ENCODE measurements around the gene MRFAP1.
"Not testable (repeated sequence)": the region's sequence is repeated elsewhere in the genome, so short reads cannot be mapped to it uniquely, and the experiment has no call there.

Gene MRFAP1

GRCh38 chr4:6641164-6641970 lies 882 bp downstream of the MRFAP1 start:
- peak; percentile 40 to 51 for DNase-seq

- DNase-seq, result no peak
These were observed 1.5 kb downstream of the MRFAP1 start for GRCh38 chr4:6641971-6642320.

- no peak for DNase-seq
These were observed 2.8 kb downstream of the MRFAP1 start for GRCh38 chr4:6643141-6643847.

DNA sequence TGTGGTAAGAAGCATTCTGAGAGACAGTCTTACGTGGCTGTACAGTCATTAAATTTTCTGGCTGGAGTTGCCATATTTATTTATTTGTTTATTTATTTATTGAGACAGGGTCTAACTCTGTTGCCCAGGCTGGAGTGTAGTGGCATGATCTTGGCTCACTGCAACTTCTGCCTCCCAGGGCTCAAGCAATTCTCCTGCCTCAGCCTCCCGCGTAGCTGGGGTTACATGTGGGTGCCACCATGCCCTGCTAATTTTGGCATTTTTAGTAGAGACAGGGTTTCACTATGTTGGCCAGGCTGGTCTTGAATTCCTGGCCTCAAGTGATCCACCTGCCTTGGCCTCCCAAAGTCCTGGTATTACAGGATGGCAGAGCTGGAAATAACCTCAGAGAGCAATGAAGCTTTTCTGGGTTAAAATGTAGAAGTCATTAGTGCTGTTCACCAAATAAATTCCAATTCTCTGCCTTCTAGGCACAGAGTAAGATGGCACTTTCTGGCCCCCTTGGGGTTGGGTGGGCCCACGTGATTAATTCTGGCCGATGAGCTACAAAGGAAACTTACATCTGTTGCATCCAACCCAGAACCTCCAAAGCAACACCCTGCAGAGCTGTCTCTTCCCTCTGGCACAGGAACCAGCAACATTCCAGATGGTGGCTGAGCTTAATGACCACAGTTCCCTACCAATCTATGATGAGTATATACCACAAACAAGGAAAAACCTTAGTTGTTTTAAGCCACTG lies 4.5 kb downstream of the MRFAP1 start:
- no peak for DNase-seq

DNA sequence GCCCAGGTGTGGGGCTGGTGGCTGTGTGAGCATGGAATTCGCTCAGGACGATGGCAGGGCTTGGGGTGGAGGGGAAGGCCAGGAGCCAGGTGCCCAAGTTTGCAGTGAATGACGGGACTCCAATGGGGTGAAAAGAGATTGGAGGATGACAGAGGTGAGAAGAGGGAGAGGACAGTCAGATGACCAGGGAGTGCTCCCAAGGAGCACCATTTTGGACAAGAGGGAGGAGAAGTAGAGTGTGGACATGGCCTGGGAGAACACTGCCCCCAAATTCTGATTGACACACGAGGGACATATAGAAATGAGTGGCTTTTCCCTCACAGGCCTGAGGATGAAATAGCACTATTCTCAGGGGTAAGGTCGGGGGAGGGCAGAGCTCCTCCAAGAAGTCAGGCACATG lies 6.7 kb downstream of the MRFAP1 start:
- DNase-seq, result no peak

DNA sequence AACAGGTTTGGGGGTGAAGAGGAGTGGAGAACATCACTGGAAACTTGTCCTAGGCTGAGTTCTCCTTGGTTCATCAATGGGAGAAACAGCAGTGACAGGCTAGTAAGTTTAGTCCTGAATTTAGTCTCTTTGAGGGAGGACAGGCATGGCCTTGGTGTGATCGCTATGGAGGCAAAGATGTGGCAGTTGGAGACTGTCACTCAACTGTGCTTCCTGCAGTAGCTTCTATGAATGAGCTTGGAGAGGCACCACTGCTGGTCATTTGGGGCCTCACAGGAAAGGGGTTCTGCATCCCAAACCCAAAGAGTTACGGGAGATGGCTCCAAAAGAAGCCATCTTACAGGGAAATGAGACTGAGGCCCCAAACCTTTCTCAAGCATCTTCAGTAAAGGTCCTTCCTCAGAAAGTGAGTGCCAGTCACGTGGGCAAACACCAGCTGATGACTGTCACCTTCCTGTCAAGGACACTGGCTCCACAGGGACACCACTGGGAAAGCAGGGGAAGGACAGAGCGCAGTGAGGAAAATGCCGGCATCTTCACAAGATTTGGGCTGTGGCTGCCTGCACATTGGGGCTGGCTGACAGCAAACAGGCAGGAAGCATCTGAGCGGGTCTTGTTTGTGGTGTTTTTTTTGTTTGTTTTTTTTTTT lies 7.2 kb downstream of the MRFAP1 start:
- no peak for DNase-seq

DNA sequence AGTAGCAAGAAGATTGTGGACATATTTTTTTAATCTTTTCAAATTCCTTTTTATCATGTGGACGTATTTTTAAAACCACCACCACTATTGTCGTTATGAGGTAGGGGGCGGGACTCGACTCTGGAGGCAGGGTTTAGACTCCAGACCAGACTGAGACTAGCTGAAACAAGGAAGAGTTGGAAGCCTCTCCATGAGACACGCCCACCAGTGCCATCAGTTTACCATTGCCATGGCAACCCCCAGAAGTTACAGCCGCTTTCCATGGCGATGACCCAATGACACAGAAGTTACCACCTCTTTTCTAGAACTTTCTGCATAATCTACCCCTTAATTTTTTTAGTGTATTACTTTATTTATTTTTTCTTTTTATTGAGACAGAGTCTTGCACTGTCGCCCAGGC lies 8.7 kb downstream of the MRFAP1 start:
- no peak for DNase-seq

- not testable (repeated sequence) for DNase-seq
These were observed 13.7 kb downstream of the MRFAP1 start for GRCh38 chr4:6654211-6654610.

DNA sequence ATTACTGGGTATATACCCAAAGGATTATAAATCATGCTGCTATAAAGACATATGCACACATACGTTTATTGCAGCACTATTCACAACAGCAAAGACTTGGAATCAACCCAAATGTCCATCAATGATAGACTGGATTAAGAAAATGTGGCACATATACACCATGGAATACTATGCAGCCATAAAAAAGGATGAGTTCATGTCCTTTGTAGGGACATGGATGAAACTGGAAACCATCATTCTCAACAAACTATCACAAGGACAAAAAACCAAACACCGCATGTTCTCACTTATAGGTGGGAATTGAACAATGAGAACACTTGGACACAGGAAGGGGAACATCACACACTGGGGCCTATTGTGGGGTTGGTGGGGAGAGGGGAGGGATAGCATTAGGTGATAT lies 14.8 kb downstream of the MRFAP1 start:
- not testable (repeated sequence) for DNase-seq

GRCh38 chr4:6655924-6656323 lies 15.4 kb downstream of the MRFAP1 start:
- no peak for DNase-seq

- no peak for DNase-seq
These were observed 17.0 kb downstream of the MRFAP1 start for GRCh38 chr4:6657242-6658208.

GRCh38 chr4:6658209-6658595 lies 17.7 kb downstream of the MRFAP1 start:
- no peak for DNase-seq

DNA sequence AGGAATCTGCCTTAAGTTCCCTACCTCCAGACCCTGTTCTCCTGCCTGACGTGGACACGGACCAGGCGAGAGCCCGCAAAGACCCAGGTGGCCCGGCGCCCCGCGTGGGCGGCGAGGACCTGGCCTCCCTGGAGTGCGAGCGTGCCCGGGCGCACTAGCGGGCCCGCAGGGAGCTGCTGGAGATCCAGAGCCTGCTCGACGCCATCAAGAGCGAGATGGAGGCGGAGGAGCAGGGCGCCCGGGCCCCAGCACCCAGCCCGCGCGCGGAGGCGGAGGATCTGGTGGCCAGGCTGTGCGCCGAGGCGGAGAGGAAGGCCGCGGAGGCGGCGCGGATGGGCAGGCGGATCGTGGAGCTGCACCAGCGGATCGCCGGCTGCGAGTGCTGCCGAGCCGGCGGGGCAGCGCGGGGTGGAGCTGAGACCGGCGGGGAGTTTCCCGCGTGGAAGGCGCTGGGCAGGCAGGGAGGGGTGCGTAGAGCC lies 18.2 kb downstream of the MRFAP1 start:
- DNase-seq, result peak; percentile 45 to 57

DNA sequence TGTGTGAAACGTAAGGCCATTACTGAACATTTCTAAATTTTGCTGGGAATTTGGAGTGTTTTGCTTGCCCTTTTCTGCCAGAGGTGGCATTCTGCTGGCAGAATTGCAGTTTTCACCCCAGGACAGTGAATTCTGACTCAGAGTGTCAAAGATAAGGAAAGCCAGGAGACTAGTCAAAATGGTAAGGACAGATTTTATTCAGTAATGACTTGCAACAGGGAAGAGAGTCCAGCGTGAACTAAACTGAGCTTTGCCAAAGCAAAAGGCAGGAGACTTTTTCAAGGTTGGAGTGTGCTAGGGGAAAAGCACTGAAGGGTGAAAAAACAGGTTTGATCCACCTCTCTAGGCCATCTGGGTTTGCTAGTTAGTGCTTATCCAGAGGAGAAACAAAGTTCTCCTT lies 19.4 kb downstream of the MRFAP1 start:
- DNase-seq, result no peak

GRCh38 chr4:6660430-6660829 lies 19.9 kb downstream of the MRFAP1 start:
- DNase-seq, result no peak

- DNase-seq, result no peak
These were observed 22.1 kb downstream of the MRFAP1 start for GRCh38 chr4:6662591-6662990.

GRCh38 chr4:6663596-6664393 lies 23.3 kb downstream of the MRFAP1 start:
- no peak for DNase-seq

DNA sequence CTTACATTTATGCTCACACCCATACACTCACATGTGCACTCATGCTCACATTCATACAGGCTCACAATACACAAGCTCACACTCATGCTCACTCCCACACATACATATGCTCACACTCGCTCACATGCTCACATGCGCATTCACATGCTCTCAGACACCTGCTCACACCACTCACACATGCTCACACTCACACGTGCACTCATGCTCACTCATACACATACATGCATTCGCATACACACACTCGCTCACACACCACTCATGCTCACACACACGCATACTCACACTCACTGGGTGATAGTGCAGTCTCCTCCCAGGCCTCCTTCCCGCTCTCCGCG lies 24.8 kb downstream of the MRFAP1 start:
- no peak for DNase-seq

DNA sequence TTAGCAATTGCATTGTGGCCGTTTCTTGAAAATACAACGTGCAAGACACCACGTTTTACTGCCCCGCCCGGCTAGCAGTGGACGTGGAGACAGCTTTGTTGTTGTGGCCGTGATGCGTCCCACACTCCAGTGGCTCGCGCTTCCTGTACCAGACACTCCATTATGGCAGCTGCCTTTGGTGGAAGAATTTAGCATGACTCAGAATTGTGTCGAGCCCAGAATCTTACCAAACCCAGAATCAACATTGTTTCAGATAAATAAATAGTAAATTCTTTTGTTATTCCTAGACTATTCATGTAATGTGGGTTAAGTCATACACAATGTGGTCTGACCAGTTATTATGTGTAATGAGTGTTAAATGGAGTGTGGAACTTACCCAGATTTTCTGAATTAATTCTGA lies 27.9 kb downstream of the MRFAP1 start:
- no peak for DNase-seq

DNA sequence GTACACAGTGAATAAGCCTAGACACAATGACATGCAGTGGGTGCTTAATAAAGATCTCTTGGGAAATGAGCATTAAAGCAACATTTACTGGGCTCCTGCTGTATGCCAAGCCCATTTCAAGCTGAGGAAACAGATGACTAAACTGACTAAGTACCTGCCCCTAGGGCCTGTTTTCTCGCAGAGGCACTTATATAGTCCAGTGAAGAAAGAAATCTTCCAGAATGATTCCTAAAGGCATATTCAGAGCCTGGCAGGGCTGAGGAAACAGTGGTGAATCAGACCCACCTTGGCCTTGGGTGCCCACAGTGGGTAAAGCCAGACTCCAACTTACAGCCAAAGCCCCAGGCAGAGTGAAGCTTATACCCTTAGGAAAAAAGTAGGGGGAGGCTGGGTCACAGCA lies 31.2 kb downstream of the MRFAP1 start:
- DNase-seq, result no peak

DNA sequence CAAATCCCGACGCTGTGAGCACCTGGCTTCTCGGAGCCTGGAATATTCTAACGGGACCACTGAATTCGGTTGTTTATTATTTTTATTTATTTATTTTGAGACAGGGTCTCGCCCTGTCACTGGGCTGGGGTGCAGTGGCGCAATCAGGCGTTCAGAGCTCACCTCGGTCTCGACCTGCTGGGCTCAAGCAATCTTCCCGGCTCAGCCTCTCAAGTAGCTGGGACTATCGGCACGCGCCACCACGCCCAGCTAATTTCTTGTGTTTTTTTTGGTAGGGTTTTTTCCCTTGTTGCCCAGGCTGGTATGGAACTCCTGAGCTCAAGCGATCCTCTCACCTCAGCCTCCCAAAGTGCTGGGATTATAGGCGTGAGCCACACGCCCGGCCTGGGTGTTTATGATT lies 31.6 kb downstream of the MRFAP1 start:
- no peak for DNase-seq

Data from activated CD4-positive, alpha-beta T cell treated with anti-CD3 and anti-CD28 coated beads, Interleukin-2, amount 50 U/mL, for 48 hours (primary cell).